Prostate gland (tissue), 2 donors: ENCODE measurements around the gene INTS4.

Experiments used
- CTCF ChIP-seq, 4 experiments: fragments of 200-600 bp in 2 of 4; fragments of 450-650 bp in 2 of 4; sonication (generic) in 2 of 4; IDR thresholded peaks; 1 replicate in 3 of 4; 2 replicates in 1 of 4; pipeline ENCODE4 v1.5.1; 2016 to 2019; ENCODE audit warnings: antibody characterized with exemption in 4 of 4, mild to moderate bottlenecking in 2 of 4, moderate library complexity in 2 of 4
- POLR2AphosphoS5 ChIP-seq: sonication (generic); formaldehyde crosslinking; IDR thresholded peaks from one replicate; pipeline ENCODE4 v1.6.1; 2017; ENCODE audit warnings: antibody characterized with exemption

GRCh38 chr11:77828926-77829325, 165.5 kb downstream of the INTS4 start:
- TF ChIP-seq CTCF (IDR thresholded peaks at IDR 0.05) (no peak), POLR2AphosphoS5 (no peak)
